Thoracic aorta (tissue), 2 donors: ENCODE data around the gene TUNAR. TPM values are rescaled to one million over a fixed set of nuclear protein-coding genes. Genes with fewer than 3 reads are reported as not detected.
"Not testable (repeated sequence)": the region's sequence is repeated elsewhere in the genome, so short reads cannot be mapped to it uniquely, and the experiment has no call there.

Experiments used
- ATAC-seq: fragments of 150-250 bp; one replicate; pipeline ENCODE4 v1.8.0; 2017; ENCODE audit warnings: low read depth; ENCODE audit not compliant: insufficient number of reproducible peaks, low FRiP score
- DNase-seq: peaks from one replicate; pipeline ENCODE4 v3.0.0-alpha.2; 2020; ENCODE audit warnings: low spot score
- H3K27ac ChIP-seq, 2 donors: fragments of 200-600 bp; sonication (generic); 1 replicate in 1 of 2; 2 replicates in 1 of 2; pipeline ENCODE4 v1.5.1; 2016; ENCODE audit warnings: mild to moderate bottlenecking in 2 of 2, moderate library complexity in 2 of 2
- H3K27me3 ChIP-seq: fragments of 200-600 bp; sonication (generic); replicated peaks from 2 replicates; pipeline ENCODE4 v1.6.0; 2016; ENCODE audit warnings: mild to moderate bottlenecking; ENCODE audit not compliant: insufficient read depth
- H3K36me3 ChIP-seq: fragments of 200-600 bp; sonication (generic); one replicate; pipeline ENCODE4 v1.5.1; 2016
- H3K4me1 ChIP-seq, 2 donors: fragments of 200-600 bp; sonication (generic); 1 replicate in 1 of 2; 2 replicates in 1 of 2; pipeline versions ENCODE4 v1.5.1 to v1.6.0; 2016; ENCODE audit warnings: low read depth in 2 of 2, mild to moderate bottlenecking in 1 of 2; ENCODE audit not compliant: control insufficient read depth in 1 of 2
- H3K4me3 ChIP-seq: fragments of 200-600 bp; sonication (generic); 2 replicates; pipeline ENCODE4 v1.5.1; 2016; ENCODE audit warnings: mild to moderate bottlenecking
- H3K9me3 ChIP-seq: fragments of 200-600 bp; sonication (generic); 2 replicates; pipeline ENCODE4 v1.5.1; 2016
- CTCF ChIP-seq: fragments of 200-600 bp; sonication (generic); IDR thresholded peaks from one replicate; pipeline ENCODE4 v1.5.1; 2019; ENCODE audit warnings: antibody characterized with exemption
- total RNA-seq, 2 donors: library from RNA; depleted of rRNA; stranded (reverse); fragments of >200 nt; gene quantifications; one replicate each; pipeline versions ENCODE4 v1.1.0 to v1.2.3, GENCODE V29; 2016

TUNAR gene
- total RNA-seq, 2 donors from 2014 or later, result not detected

- Histone ChIP-seq H3K27me3 (no peaks in the 10 kb centered on the region), H3K4me3 (no peak overlapping the region), H3K36me3 (no peaks in the 10 kb centered on the region), H3K9me3 (no peaks in the 10 kb centered on the region), H3K4me1 (no peaks in the 10 kb centered on the region), H3K27ac (no peak overlapping the region)
- ATAC-seq (no peak), DNase-seq (no peak)
- no peak for TF ChIP-seq CTCF
Observed at GRCh38 chr14:95956601-95957460, 80.2 kb downstream of the TUNAR start.

GRCh38 chr14:95958105-95958504, 81.5 kb downstream of the TUNAR start:
- no peak for DNase-seq
- Histone ChIP-seq H3K27me3 (no peaks in the 10 kb centered on the region), H3K4me1 (no peaks in the 10 kb centered on the region), H3K27ac (no peak overlapping the region), H3K9me3 (no peaks in the 10 kb centered on the region), H3K4me3 (no peak overlapping the region), H3K36me3 (no peaks in the 10 kb centered on the region)
- no peak for TF ChIP-seq CTCF
- ATAC-seq, result no peak

GRCh38 chr14:95959317-95959716, 82.7 kb downstream of the TUNAR start:
- DNase-seq, result no peak
- TF ChIP-seq CTCF, result no peak

GRCh38 chr14:95961481-95961880, 84.8 kb downstream of the TUNAR start:
- Histone ChIP-seq H3K9me3 (no peaks in the 10 kb centered on the region), H3K4me3 (no peak overlapping the region), H3K27me3 (no peaks in the 10 kb centered on the region), H3K27ac (no peak overlapping the region), H3K36me3 (no peaks in the 10 kb centered on the region), H3K4me1 (no peaks in the 10 kb centered on the region)
- ATAC-seq (no peak), DNase-seq (no peak)
- no peak for TF ChIP-seq CTCF

More at GRCh38 chr14:95959317-95959716, 82.7 kb downstream of the TUNAR start:
- no peak for ATAC-seq
- no peaks in the 10 kb centered on the region for H3K9me3 ChIP-seq
- H3K27ac ChIP-seq, result no peak overlapping the region
- H3K4me3 ChIP-seq, result no peak overlapping the region
- H3K4me1 ChIP-seq, result no peaks in the 10 kb centered on the region
- no peaks in the 10 kb centered on the region for H3K36me3 ChIP-seq
- H3K27me3 ChIP-seq, result no peaks in the 10 kb centered on the region

- H3K27me3 ChIP-seq, result no peaks in the 10 kb centered on the region
- H3K9me3 ChIP-seq, result no peaks in the 10 kb centered on the region
- H3K4me1 ChIP-seq, result no peaks in the 10 kb centered on the region
- DNase-seq (no peak), ATAC-seq (no peak)
- no peak overlapping the region for H3K4me3 ChIP-seq
- no peak for TF ChIP-seq CTCF
- H3K36me3 ChIP-seq, result no peaks in the 10 kb centered on the region
- no peak overlapping the region for H3K27ac ChIP-seq
Observed at GRCh38 chr14:95964901-95965300, 88.3 kb downstream of the TUNAR start.

GRCh38 chr14:95968048-95968447, 91.4 kb downstream of the TUNAR start:
- not testable (repeated sequence) for H3K4me3 ChIP-seq, H3K27me3 ChIP-seq, H3K36me3 ChIP-seq, H3K27ac ChIP-seq, H3K9me3 ChIP-seq, ATAC-seq, DNase-seq, H3K4me1 ChIP-seq
